Peyer's patch (tissue), 4 donors: ENCODE data around the gene FAM131A.

Experiments used
- CTCF ChIP-seq, 6 experiments: fragments of 450-650 bp in 4 of 6; fragments of 200-600 bp in 2 of 6; sonication (generic) in 1 of 6; IDR thresholded peaks; one replicate each; pipeline ENCODE4 v1.5.1; 2017 to 2019; ENCODE audit warnings: antibody characterized with exemption in 6 of 6, mild to moderate bottlenecking in 3 of 6, moderate library complexity in 1 of 6
- POLR2A ChIP-seq, 2 donors: fragments of 450-650 bp; IDR thresholded peaks; one replicate each; pipeline ENCODE4 v1.5.1; 2017; ENCODE audit warnings: antibody characterized with exemption in 2 of 2, mild to moderate bottlenecking in 2 of 2, moderate library complexity in 2 of 2

GRCh38 chr3:184382326-184383032 lies 45.1 kb downstream of the FAM131A start:
- TF ChIP-seq CTCF (IDR thresholded peaks at IDR 0.05), result no peak
- no peak for TF ChIP-seq POLR2A (IDR thresholded peaks at IDR 0.05)
